ENCODE data around the gene TOR3A.

- TF ChIP-seq CTCF (IDR thresholded peaks at IDR 0.05) (no peak), POLR2A (IDR thresholded peaks at IDR 0.05) (no peak)
Observed at GRCh38 chr1:179095377-179095776, 13.5 kb downstream of the TOR3A start.
